NCI-H748 treated with DMSO at 0.1 percent for 48 hours (cell line): Measurements from ENCODE around the gene MAP7D1.
A peak's percentile ranks its signal among the peaks of the same experiment; 100 is the strongest.

Experiments used
- DNase-seq: peaks from one replicate; lab custom pipeline; 2025; lab: John Stamatoyannopoulos, UW

MAP7D1 gene

GRCh38 chr1:36155408-36156328, at the start of gene MAP7D1:
MAP7D1 (plus strand) TSS chr1:36156160; CDS start chr1:36156418, 258 bp downstream.
- peak; percentile 30 for DNase-seq

DNA sequence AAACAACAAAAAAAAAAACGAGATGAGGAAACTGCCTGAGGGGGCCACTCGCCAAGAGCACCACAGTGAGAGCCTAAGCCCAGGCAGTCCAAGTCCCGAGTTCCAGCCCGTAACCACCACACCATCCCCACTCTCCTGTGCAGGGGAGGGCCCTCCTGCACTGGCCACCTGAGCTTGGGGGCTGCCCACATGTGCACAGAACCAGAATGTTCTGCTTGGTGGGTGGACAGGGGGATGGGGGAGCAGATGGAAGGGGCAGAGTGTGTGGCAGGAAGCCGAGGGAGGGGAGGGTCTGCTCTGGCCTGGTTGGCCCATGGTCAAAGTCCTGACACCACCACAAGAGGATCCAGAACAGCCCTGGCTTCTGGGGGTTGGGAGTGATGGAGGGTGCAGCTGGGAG, 49.7 kb upstream of the MAP7D1 start:
- DNase-seq = no peak

DNA sequence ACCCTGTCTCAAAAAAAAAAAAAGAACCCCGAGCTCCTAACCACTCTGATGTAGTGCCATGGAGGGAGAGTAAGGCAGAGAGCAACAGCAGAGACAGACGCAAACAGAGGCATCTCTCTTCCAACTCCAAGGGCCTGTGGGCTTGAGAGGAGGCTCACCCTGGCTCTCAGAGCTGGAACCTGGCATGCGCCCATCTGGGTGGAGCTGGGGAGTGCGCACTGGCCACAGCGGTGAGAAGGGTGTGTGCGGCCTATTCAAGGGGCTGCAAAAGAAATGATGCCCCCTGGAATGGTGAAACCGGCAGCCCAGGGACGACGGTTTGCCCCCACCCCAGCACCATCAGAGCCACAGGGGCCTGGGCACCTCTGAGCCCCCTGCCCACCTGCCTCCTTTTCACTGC, 48.6 kb upstream of the MAP7D1 start:
- no peak for DNase-seq

GRCh38 chr1:36108314-36108713, 47.6 kb upstream of the MAP7D1 start:
- no peak for DNase-seq

DNA sequence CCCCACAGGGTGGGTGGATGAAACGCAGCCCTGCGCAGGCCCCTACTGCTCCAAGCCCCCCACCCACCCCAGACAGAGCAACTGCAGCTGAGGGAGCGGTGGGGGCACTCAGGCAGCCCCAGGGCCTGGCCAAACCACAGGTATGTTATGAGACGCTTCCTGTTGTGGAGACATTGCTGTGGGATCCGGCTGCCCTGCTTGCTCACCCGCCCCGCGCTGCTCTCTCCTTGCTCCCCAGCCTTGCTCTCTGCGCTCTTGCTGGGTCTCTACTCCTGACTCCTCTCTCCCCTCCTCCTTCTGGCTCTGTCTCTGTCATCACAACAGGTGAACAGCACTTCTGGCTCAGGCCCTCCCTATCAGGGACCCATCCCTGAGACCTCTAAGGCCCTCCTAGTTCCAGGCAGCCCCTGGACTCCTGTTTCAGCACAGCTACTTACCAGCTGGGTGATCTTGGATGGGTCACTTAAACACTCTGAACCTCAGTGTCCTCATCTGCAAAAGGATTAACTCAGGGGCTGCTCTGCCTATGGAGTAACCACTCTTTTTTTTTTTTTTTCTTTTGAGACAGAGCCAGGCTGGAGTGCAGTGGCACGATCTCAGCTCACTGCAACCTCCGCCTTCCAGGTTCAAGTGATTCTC, 46.8 kb upstream of the MAP7D1 start:
- no peak for DNase-seq

DNA sequence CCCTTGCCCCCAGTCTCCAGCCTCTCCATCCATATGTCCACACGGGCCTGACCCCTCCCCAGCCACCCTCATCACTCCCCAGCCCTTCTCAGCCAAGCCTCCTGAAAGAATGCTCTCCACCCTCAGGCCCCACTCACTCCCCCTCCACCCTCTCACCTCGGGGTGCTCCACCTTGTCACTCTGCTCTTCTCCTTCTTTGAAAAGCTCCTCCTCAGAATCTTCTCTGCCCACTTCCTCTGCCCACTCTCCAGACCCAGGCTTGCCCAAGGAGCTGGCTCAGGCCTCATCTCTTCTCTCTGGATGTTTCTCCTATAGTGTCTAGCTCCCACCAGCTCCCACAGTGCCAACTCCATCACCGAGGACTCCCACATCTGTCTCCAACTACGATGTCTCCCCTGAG, 44.8 kb upstream of the MAP7D1 start:
- no peak for DNase-seq

GRCh38 chr1:36112823-36113222, 43.1 kb upstream of the MAP7D1 start:
- no peak for DNase-seq

- no peak for DNase-seq
Measured at GRCh38 chr1:36114371-36114770, 41.6 kb upstream of the MAP7D1 start.

DNA sequence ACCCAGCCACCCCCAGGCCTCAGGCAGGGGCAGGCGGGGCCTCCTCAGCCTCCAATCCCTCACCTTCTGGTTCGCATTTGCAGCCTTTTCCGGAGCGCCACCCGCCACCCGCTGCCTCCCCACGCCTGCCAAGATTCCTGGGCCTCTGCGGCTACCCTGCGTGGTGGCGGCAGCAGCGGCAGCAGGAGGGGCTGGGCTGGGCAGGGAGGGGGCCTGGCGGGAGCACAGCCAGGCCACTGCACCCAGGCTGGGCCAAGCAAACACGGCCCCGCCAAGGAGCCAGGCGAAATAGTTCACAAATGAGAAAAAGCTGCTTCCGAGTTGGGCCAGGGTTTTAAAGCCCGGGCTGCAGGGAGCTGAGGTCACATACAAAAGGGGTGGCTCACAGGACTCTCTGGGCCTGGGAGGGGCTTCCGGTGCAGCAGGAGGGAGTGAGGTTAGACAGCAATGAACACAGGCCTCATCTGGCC, 40.7 kb upstream of the MAP7D1 start:
- no peak for DNase-seq

DNA sequence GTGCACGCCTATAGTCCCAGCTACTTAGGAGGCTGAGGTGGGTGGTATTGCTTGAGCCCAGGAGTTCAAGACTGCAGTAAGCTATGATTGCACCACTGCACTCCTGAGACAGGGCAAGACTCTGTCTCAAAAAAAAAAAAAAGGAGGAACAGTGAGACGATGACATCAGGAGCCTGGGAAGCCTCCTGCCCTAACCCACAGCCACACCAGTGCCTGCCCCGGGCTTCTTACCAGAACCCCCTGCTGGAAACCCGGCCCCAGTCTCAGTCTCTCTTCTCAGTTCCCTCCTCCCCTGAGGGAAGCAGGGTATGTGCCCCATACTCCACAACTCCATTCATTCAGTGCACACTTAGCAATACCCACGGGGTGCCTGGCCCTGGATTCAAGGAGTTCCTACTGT, 40.0 kb upstream of the MAP7D1 start:
- DNase-seq = no peak

GRCh38 chr1:36116901-36117300, 39.1 kb upstream of the MAP7D1 start:
- DNase-seq = no peak

DNA sequence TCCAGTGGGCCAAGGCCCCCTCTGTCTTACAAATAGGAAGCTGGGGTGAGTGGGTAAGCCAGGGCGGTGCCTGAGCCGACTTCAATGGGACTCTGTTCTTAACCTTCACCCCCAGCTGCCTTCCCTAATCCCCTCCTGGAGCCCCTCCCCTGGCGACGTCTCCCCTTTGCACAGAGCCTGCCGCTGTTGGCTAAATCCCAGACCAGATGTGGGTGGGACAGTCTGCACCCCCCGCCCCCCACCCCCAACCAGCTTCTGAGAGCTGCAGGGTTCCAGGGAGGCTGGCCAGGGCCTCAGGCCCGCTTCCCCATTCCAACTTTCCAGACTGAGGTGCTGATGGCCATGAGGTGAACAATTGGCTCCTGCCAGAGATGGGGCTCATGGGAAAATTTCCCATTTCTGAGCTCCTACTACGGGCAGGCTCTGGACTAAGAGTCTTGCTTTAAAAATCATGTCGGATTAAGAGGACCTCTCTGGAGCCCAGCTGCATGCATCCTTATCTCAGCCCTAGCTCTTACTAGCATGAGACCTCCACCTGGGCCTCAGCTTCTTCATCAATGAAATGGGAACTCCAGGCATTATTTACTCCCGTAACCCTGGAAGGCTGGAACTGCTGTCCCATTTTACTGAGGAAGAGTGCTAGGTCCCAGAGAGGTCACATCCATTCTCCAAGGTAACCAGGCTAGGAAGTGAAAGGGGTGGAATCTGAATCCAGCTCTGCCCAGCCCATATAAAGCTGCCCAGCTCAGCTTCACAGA, 37.3 kb upstream of the MAP7D1 start:
- DNase-seq = no peak

DNA sequence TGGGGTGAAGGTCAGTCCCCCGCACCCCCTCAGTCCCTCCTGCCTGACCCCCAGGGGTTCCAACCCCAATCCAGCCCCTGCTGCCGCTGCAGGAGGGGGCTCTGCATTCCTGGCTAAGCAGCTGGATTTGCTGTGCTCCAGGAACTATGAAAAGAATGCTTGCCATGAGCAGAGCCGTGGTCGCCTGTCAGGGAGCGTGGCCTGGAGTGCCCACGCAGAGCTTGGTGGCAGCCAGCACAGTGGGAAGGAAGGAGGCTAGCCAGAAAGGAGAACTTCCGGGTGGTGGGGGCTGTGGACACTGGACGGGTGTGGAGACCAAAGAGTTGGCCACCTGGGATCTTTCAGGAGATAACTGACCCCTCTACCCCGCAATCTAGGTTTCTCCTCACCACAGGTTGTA, 36.5 kb upstream of the MAP7D1 start:
- DNase-seq = no peak

- DNase-seq = no peak
Measured at GRCh38 chr1:36122062-36123030, 33.6 kb upstream of the MAP7D1 start.

- DNase-seq = no peak
Measured at GRCh38 chr1:36123356-36123755, 32.6 kb upstream of the MAP7D1 start.

DNA sequence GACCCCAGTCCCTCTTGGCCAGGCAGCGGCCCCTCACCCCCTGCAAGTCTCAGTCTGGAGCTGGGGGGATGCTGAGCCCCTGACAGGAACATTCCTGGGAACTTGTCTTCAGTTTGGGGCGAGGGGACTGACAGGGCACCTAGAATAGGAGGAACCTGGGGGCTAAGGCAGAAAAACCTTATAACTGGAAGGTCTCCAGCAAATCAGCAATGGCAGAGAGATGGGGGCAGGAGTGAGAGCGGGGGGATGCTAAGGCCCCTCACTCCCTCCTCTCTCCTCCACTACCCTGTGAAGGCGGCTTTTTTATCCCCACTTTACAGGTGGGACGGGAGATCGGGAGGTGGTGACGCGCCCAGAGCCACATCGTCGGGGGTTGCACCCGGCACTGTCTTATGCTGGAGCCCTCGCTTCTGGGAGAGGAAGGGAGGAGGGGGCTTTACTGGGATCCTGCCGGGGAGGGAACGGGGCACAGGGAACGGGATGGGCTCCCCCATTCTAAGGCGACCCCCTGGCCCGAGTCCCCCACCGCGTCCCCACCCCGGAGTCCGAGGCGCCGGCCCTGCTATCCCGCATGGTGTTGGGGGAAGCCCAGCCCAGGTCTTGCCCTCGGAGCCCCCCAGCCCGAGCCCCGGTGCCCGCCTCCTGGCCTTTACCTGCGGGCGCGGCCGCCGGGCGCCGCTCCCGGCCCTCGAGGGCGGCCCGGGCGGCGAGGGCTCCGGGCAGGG, 31.4 kb upstream of the MAP7D1 start:
- DNase-seq = no peak

GRCh38 chr1:36125129-36125991, 30.6 kb upstream of the MAP7D1 start, which contains the start of gene COL8A2:
COL8A2 (minus strand) TSS chr1:36125222; CDS start chr1:36100242, 24,980 bp downstream.
- no peak for DNase-seq

DNA sequence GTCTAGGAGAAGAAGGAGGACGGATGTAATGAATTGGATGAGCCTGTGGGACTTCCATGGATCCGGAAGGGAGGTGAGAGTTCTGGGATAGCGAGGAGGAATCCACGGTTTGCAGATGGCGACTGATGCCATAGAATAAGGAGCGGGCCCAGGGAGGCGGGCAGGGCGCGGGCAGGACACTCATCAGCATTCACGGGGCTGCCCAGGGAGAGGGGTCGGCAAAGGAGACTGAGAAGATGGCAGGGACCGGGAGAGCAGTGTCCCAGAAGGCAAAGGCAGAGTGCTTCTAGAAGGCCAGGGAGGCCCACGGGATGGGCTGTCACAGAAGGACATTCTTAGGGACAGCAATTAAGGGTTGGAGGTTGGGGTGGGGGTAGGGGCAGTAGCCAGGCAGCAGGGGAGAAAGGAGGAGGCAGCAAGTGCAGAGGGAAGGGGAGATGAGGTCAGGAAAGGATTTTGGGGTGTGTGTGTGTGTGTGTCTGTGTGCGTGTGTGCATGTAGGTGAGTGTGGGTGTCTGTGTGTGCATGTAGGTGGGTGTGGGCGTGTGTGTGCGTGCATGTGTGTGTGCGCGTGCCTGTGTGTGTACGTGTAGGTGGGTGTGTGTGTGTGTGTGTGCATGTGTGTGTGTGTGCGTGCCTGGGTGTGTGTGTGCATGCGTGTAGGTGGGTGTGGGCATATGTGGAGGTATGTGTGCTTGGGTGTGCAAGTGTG, 29.8 kb upstream of the MAP7D1 start:
- no peak for DNase-seq
